Heart left ventricle (tissue), 13 donors: Measurements from ENCODE around the gene THUMPD2.

Source experiments
- POLR2A ChIP-seq, 2 donors: fragments of 450-650 bp; IDR thresholded peaks; one replicate each; pipeline ENCODE4 v1.6.1; 2017; ENCODE audit warnings: antibody characterized with exemption in 2 of 2, mild to moderate bottlenecking in 2 of 2, moderate library complexity in 2 of 2
- TF ChIP-seq, protein P1 (sequence below), 12 donors: fragments of 200-600 bp; sonication (generic) in 4 of 12; IDR thresholded peaks; one replicate each; pipeline versions ENCODE4 v1.5.0 to v1.8.0; 2018 to 2022; ENCODE audit warnings: antibody characterized with exemption in 12 of 12, mild to moderate bottlenecking in 5 of 12
- donor health status: ischemic (EF 13 %, LVEDD 7.1; RV severe dilation, severe dysfunction).
- donor health status: DM: no; HTN: yes; CAD: no.
- donor health status: DM: no; HTN: no; CAD: no.
- donor health status: ischemic (EF 25% LVEDD 6.9; RV normal size, moderate dysfunction).
- donor health status: ischemic (EF 25% LVEDD 5.7; RV mildly dilated, moderate dysfunction).
- donor health status: ischemic (EF 35%, LVEDD 5.7; RV mildly dilated, moderate dysfunction).
- donor health status: nonischemic (EF 11% LVEDD 7.7; RV severe dilation, severe dysfunction).
- donor health status: DM: yes; HTN: yes; CAD: no.
- donor health status: PGD.
- donor health status: ischemic (EF 29% LVEDD 5.4; RV normal size, mild dysfunction).
- donor health status: nonischemic (EF 23%, LVEDD 6.1; RV moderate dilation, normal function).

DNA sequence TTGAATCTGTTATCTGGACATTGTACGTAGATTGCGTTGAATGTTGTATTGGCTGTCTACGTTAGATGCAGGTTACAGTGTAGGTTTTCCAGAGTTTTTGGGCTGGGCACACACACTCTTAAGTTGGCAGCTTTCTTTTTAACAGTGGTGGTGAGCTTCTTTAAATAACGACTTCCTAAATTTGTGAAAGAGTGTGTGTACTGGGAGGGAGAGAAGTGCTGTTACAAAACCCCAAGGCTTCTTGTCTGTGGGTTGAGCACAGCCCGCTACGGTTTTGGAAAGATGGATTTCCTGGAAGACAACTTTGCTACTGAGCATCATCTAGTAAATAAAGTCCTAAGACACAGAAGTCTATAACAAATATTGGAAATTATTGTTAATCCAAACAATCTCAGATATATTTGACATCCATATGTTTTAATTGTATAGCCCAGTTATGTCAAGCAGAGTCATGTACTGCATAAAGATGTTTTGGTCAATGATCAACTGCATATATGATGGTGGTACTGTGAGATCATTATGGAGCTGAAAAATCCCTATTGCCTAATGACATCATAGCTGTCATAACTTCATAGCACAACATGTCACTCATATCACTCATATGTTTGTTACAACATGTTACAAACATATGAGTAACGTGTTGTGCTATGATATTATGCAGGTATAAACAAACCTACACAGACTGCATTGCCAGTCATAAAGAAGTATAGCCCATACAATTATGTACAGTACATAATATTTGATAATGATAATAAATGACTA lies 7.9 kb upstream of the THUMPD2 start:
- TF ChIP-seq, protein P1, sequence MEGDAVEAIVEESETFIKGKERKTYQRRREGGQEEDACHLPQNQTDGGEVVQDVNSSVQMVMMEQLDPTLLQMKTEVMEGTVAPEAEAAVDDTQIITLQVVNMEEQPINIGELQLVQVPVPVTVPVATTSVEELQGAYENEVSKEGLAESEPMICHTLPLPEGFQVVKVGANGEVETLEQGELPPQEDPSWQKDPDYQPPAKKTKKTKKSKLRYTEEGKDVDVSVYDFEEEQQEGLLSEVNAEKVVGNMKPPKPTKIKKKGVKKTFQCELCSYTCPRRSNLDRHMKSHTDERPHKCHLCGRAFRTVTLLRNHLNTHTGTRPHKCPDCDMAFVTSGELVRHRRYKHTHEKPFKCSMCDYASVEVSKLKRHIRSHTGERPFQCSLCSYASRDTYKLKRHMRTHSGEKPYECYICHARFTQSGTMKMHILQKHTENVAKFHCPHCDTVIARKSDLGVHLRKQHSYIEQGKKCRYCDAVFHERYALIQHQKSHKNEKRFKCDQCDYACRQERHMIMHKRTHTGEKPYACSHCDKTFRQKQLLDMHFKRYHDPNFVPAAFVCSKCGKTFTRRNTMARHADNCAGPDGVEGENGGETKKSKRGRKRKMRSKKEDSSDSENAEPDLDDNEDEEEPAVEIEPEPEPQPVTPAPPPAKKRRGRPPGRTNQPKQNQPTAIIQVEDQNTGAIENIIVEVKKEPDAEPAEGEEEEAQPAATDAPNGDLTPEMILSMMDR (IDR thresholded peaks at IDR 0.05) = no peak
- no peak for TF ChIP-seq POLR2A (IDR thresholded peaks at IDR 0.05)
